ENCODE data around the gene C1orf116. TPM values are rescaled to one million over a fixed set of nuclear protein-coding genes. Genes with fewer than 3 reads are reported as not detected.

Gene C1orf116
- total RNA-seq, 1 experiment from 2014 or later, result 36.7 TPM

GRCh38 chr1:207039380-207040180, 7.0 kb upstream of the C1orf116 start:
- H3K9me2 ChIP-seq (ENCODE audit: insufficient read depth), result no peaks in the 10 kb centered on the region
- CTCF ChIA-PET, result no interaction called here
- intact Hi-C loops (cut with micrococcal nuclease; ENCODE audit: unreplicated experiment), result no loop called here

DNA sequence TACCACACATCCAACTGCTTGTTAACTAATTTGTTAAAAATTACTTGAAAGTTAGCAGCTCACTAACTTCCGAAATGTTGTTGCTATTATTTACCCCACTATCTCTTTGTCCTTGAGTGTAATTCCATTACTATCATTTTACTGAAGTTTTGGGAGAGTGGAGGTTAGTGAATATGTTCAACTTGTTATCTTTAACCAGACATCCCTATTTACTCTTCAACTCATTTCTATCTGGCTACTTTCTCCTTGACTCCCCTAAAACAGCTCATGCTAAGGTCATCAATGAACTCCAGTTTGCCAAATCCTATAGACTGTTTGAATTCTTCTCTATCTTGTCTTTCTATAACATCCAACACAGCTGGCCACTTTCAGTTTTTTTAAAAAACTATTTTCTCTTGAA, 4.3 kb upstream of the C1orf116 start:
- H3K36me3 ChIP-seq (ENCODE audit: low read depth), result no peaks in the 10 kb centered on the region
- intact Hi-C loops (cut with micrococcal nuclease; ENCODE audit: unreplicated experiment), result no loop called here
- no peak for DNase-seq
- ChIA-PET POLR2A (ENCODE audit: unreplicated experiment) (no interaction called here), CTCF (no interaction called here)
- peaks cover 5% of the 10 kb centered on the region; the same call in 1 of the 2 replicates for H3K79me2 ChIP-seq (ENCODE audit: low read depth)
- H3K4me2 ChIP-seq, result no peak overlapping the region
- no peaks in the 10 kb centered on the region for H3K9me2 ChIP-seq (ENCODE audit: insufficient read depth)
- H3K9me3 ChIP-seq (ENCODE audit: insufficient read depth, low read depth), result no peaks in the 10 kb centered on the region
- H3K4me1 ChIP-seq (replicated peaks; ENCODE audit: insufficient read depth), result peaks cover 37% of the 10 kb centered on the region
- no peak for TF ChIP-seq EZH2 (IDR thresholded peaks at IDR 0.05; ENCODE audit: low read depth)
- TF ChIP-seq, protein P1, sequence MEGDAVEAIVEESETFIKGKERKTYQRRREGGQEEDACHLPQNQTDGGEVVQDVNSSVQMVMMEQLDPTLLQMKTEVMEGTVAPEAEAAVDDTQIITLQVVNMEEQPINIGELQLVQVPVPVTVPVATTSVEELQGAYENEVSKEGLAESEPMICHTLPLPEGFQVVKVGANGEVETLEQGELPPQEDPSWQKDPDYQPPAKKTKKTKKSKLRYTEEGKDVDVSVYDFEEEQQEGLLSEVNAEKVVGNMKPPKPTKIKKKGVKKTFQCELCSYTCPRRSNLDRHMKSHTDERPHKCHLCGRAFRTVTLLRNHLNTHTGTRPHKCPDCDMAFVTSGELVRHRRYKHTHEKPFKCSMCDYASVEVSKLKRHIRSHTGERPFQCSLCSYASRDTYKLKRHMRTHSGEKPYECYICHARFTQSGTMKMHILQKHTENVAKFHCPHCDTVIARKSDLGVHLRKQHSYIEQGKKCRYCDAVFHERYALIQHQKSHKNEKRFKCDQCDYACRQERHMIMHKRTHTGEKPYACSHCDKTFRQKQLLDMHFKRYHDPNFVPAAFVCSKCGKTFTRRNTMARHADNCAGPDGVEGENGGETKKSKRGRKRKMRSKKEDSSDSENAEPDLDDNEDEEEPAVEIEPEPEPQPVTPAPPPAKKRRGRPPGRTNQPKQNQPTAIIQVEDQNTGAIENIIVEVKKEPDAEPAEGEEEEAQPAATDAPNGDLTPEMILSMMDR (conservative IDR thresholded peaks at IDR 0.05), result no peak
- no TSS peak for BruUV-seq (replicated peaks)
- no peak overlapping the region for H3K27ac ChIP-seq
- H4K20me1 ChIP-seq (ENCODE audit: insufficient read depth), result no peaks in the 10 kb centered on the region
- H2AFZ ChIP-seq, result no peak overlapping the region
- H3K4me3 ChIP-seq, result no peak overlapping the region
- peaks cover 23% of the 10 kb centered on the region; the same call in 1 of the 2 replicates for H3F3A ChIP-seq (ENCODE audit: insufficient read depth, low read depth)
- no peaks in the 10 kb centered on the region for H3K27me3 ChIP-seq (ENCODE audit: insufficient read depth, low read depth)

More at GRCh38 chr1:207039380-207040180, 7.0 kb upstream of the C1orf116 start:
- POLR2A ChIA-PET (ENCODE audit: unreplicated experiment), result no interaction called here
- no peak overlapping the region for H3K27ac ChIP-seq
- H2AFZ ChIP-seq, result no peak overlapping the region
- H3K4me1 ChIP-seq (replicated peaks; ENCODE audit: insufficient read depth), result peaks cover 10% of the 10 kb centered on the region
- TF ChIP-seq, protein P1 (conservative IDR thresholded peaks at IDR 0.05), result no peak
- no peak for TF ChIP-seq EZH2 (IDR thresholded peaks at IDR 0.05; ENCODE audit: low read depth)
- peaks cover 12% of the 10 kb centered on the region; the same call in 1 of the 2 replicates for H3K36me3 ChIP-seq (ENCODE audit: low read depth)
- no TSS peak for BruUV-seq (replicated peaks)
- H3K27me3 ChIP-seq (ENCODE audit: insufficient read depth, low read depth), result no peaks in the 10 kb centered on the region
- DNase-seq, result no peak
- peaks cover 5% of the 10 kb centered on the region; the same call in 1 of the 2 replicates for H3F3A ChIP-seq (ENCODE audit: insufficient read depth, low read depth)
- no peak overlapping the region for H3K4me2 ChIP-seq
- no peaks in the 10 kb centered on the region for H4K20me1 ChIP-seq (ENCODE audit: insufficient read depth)
- no peak overlapping the region for H3K4me3 ChIP-seq
- H3K9me3 ChIP-seq (ENCODE audit: insufficient read depth, low read depth), result no peaks in the 10 kb centered on the region
- H3K79me2 ChIP-seq (ENCODE audit: low read depth), result 0 out of 2 replicates have a peak, but pooled peaks cover 6% of the 10 kb centered on the region

DNA sequence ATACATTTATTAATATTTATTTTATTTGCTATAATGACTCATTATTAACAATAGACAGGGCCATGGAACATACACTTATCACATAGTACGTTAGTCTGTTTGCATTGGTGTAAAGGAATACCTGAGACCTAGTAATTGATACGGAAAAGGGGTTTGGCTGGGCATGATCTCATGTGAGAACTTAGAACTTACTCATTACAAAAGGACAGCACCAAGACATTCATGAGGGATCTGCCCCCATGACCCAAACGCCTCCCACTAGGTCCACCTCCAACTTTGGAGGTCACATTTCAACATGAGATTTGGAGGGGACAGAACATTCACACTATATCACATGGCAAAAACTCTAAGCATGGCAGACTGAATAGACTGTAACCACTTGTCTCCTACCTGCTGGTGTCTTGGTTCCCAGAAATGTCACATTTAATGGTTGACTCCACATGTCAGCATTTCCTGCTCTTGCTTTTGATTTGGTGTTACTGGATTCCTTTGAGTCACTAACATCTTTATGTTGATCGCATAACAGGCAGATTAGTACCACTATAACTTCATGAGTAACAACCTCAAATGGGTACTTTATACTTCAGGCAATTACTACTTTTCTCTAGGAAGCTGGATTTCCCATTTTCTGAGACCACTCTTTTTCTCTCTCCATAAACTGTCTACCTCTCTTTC, 3.5 kb upstream of the C1orf116 start:
- Histone ChIP-seq H4K20me1 (ENCODE audit: insufficient read depth) (no peaks in the 10 kb centered on the region), H3K4me1 (replicated peaks; ENCODE audit: insufficient read depth) (peaks cover 45% of the 10 kb centered on the region), H3K79me2 (ENCODE audit: low read depth) (peaks cover 13% of the 10 kb centered on the region), H3K27me3 (ENCODE audit: insufficient read depth, low read depth) (no peaks in the 10 kb centered on the region), H2AFZ (no peak overlapping the region), H3K4me3 (no peak overlapping the region), H3K4me2 (no peak overlapping the region), H3K36me3 (ENCODE audit: low read depth) (no peaks in the 10 kb centered on the region), H3K9me3 (ENCODE audit: insufficient read depth, low read depth) (no peaks in the 10 kb centered on the region), H3F3A (ENCODE audit: insufficient read depth, low read depth) (peaks cover 23% of the 10 kb centered on the region; the same call in 1 of the 2 replicates), H3K9me2 (ENCODE audit: insufficient read depth) (no peaks in the 10 kb centered on the region), H3K27ac (no peak overlapping the region)
- intact Hi-C loops (cut with micrococcal nuclease; ENCODE audit: unreplicated experiment), result no loop called here
- BruUV-seq (replicated peaks), result no TSS peak
- DNase-seq, result no peak
- CTCF ChIA-PET, result no interaction called here
- TF ChIP-seq, protein P1 (conservative IDR thresholded peaks at IDR 0.05), result no peak
- no peak for TF ChIP-seq EZH2 (IDR thresholded peaks at IDR 0.05; ENCODE audit: low read depth)
- POLR2A ChIA-PET (ENCODE audit: unreplicated experiment), result no interaction called here
